Effector CD8-positive, alpha-beta T cell (primary cell): ENCODE measurements around the gene KCTD15.

Source experiments
- DNase-seq: peaks from one replicate; lab custom pipeline; 2025; lab: John Stamatoyannopoulos, UW

Gene KCTD15

DNA sequence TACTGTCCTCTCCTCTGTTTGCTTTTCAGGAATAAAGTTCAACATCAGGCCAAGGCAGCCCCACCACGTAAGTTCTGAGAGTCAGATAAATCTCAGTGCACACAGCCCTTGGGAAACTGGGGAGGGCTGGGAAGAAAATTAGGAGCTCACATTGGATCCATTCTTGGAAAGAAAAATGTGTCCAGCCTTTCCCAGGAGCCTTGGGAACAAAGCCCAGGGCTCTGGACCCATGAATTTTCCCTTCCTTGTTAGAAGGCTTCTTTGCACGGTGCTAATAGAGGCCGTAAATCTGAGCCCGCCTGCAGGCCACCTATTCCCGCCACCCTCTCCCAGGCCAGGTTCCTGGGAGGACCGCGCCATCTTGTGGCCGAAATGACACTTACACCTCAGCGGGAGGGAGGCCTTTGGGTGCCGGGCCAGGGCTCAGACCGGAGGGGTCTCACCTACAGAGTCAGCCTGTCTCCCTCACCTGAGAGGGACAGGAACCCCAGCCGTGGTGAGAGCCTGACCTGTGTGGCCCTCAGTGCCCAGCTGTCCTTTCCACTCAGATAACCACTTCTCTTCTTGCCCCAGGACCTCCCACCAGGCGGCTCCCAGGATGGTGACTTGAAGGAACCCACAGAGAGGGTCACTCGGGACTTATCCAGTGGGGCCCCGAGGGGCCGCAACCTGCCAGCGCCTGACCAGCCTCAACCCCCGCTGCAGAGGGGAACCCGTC lies 25.1 kb upstream of the KCTD15 start:
- peak; percentile 41 for DNase-seq

GRCh38 chr19:33772102-33772857 lies 24.4 kb upstream of the KCTD15 start:
- no peak for DNase-seq

- no peak for DNase-seq
Observed at GRCh38 chr19:33772858-33773180, 23.9 kb upstream of the KCTD15 start.

GRCh38 chr19:33773704-33774624 lies 22.7 kb upstream of the KCTD15 start:
- no peak for DNase-seq

GRCh38 chr19:33774751-33775150 lies 21.9 kb upstream of the KCTD15 start:
- no peak for DNase-seq

DNA sequence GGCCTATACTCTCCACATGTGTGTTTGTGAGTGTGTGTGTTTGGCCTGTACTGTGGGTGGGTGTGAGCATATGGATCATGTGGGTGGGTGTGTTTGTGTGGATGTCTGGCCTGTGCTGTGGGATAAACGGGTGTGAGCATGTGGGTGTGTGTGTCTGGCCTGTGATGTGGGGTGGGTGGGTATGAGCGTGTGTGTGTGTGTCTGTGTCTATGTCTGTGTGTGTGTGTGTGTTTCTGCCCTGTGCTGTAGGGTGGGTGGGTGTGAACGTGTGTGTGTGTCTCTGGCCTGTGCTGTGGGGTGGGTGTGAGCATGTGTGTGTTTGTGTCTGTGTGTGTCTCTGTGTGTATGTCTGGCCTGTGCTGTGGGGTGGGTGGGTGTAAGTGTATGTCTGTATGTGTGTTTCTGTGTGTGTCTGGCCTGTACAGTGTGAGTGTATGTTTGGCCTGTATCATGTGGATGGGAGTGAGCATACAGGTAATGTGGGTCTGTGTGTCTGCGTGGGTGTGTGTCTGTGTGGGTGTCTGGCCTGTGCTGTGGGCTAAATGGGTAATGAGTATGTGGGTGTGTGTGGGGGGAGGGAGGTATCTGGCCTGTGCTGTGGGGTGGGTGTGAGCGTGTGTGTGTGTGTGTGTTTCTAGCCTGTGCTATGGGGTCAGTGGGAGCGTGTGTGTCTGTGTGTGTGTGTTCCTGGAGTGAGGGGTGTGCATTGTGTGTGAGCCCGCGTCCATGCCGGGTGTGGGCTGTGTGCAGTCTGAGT lies 20.8 kb upstream of the KCTD15 start:
- DNase-seq: no peak

DNA sequence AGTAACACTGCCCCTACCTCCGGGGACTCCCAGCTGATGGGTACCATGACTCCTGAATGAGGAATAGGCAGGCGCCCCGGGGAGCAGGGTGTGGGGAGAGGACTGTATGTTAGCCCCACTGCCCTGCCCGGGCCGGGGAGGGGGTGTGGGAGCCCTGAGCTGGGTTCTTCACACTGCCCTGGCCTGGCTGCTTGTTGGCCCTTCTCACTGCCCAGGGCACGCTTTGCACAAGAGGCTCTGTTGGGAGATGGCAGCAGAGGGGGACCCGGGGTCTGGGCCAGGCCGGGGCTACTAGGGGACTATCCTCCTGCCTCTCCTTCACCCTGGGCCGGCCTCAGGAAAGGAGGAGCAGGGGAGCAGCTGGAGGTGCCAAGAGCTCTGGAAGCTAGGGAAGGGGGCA lies 19.3 kb upstream of the KCTD15 start:
- no peak for DNase-seq

- DNase-seq: no peak
Observed at GRCh38 chr19:33777753-33778088, 18.9 kb upstream of the KCTD15 start.

GRCh38 chr19:33778089-33778791 lies 18.4 kb upstream of the KCTD15 start:
- peak; percentile 72 for DNase-seq

DNA sequence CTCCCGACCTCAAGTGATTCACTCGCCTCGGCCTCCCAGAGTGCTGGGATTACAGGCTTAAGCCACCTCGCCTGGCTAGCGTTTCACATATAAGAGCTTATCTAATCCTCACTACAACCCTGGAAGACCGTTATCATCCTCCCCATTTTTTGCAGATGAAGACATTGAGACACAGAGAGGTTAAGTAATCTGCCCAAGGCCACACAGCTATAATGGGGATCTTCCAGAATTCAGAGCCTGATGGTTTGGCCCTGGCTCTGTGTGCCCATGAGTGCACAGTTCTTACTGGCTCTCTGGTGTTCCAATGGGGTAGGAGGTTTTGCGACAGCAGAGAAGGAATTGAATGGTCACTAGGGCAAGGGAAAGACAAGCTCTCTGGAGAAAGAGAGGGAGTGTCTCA lies 16.8 kb upstream of the KCTD15 start:
- DNase-seq: no peak

- no peak for DNase-seq
Observed at GRCh38 chr19:33780251-33780650, 16.4 kb upstream of the KCTD15 start.

DNA sequence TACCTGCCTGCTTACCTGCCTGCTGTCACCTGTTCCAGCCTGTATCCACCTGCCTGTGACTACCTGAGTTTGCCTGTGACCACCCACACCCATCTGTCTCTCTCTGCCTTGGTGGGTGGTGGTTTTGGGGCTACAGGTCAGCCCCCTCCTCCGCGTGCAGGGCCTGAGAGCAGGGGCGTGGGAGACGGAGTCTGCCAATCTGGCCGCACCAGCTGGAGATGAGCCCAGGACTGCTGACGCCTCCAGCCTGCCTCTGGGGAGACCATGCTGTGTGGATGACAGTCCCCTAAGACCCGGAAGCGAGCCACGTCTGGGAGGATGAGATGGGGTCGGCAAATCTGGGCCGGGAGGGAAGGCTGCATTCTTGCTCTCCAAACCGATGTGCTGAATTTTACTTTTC lies 15.9 kb upstream of the KCTD15 start:
- no peak for DNase-seq

GRCh38 chr19:33781415-33781935 lies 15.2 kb upstream of the KCTD15 start:
- no peak for DNase-seq

DNA sequence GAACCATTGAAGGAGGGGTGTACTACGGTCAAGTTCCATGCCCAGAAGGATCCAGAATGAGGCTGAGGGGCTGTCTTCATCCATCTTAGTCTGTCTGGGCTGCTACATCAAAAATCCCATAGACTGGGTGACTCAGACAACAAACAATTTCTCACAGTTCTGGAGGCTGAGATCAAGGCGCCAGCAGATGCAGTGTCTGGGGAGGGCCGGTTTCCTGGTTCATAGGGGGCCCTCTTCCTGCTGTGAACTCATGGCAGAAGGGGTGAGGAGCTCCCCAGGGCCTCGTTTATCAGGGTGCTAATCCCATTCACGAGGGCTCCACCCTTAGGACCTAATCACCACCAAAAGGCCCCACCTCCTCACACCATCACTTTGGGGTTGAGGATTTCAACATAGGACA lies 14.7 kb upstream of the KCTD15 start:
- no peak for DNase-seq

- DNase-seq: no peak
Observed at GRCh38 chr19:33784432-33784831, 12.2 kb upstream of the KCTD15 start.

GRCh38 chr19:33785795-33786194 lies 10.9 kb upstream of the KCTD15 start:
- no peak for DNase-seq

- DNase-seq: no peak
Observed at GRCh38 chr19:33788676-33789075, 8.0 kb upstream of the KCTD15 start.

DNA sequence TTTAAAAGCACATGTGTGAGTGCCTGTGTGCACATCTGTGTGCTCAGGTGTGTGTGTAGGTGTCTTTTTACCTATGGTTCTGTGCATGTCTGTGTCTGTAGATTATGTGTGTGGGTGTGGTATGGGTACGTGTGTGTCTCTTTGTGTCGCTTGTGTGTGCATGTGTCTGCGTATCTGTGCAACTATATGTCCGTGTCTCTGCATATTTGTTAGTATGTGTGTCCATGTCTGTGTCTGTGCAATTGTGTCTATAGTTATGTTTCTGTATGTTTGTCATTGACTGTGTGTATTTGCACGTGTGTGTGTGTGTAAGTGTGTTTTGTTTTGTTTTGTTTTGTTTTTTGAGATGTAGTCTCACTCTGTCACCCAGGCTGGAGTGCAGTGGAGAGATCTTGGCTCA lies 7.3 kb upstream of the KCTD15 start:
- no peak for DNase-seq

DNA sequence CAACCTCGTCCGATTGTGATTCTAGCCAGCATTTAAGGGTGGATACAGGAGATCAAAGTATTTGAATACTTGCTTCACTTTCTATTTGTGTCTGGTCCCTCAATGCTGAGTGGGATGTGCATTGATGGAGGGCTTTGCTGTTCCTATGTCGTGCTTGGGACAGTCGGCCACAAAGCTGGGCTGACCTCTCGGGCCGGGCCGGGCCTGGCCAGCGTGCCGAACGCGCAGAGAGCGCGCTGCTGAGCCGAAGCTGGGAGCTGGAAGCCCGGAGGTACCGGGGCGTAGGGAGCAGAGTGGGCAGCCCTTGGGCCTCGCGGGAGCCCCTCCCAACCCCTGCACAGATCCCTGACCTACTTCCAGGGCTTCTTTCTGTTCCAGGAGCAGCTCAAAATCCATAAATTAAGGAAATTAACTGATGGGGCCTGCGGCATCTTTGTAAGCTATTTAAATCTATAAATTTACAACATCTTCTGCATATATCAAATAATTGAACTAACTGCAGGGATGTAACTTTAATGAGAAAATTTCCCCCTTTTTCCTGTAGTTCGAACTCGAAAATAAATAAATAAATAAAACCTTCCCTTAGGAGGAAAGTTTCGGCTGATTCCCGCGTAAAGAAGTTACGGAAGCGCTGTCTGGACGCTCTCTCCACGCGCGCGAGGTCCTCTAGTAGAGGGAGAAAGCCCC lies 1.8 kb upstream of the KCTD15 start:
- DNase-seq: no peak

DNA sequence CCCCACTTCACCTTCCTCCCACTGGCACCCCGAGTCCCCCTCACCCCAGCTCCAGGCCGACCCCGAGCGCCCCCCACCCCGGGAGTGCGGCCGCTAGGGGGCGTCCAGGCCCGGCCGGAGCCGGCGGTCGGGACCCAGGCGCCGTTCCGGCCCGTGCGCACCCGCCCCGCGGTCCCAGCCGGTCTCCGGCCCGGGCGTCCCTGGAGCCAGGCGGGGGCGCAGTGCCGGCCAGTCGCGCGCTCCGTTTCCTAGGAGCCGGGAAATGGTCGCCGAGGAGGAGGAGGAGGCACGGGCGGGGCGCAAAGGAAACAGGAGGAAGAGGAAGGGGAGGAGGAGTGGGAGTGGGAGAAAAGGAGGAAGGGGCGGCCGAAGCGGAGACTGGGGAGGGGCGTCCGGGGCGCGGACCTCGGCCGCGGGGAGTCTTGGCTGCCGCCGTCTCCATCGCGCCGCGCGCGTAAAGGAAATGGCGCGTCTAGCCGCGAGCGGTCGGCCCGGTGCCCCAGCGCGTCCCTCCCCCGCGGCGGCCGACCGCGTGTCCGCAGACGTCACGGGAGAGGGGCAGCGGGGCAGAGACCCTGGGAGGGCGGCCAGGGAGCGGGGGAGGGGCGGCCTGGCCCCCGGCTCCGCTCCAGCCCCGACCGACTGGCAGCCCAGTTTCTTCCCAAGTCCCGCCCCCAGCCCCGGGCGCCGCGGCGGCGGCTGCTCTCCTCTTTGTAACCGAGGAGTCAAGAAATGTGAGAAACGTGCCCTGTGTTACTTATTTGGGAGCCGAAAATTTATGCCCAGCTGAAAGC lies 1.1 kb upstream of the KCTD15 start:
- DNase-seq: no peak
